GM06990 (cell line): Measurements from ENCODE around the gene PSEN1.

Experiments used
- DNase-seq: peaks from one replicate; pipeline ENCODE4 v3.0.0-alpha.2; 2011; ENCODE audit not compliant: insufficient read length; ENCODE audit errors: extremely low read depth
- H3K27me3 ChIP-seq: replicated peaks from 2 replicates; pipeline ENCODE4 v1.6.0; 2011; ENCODE audit warnings: low read length; ENCODE audit not compliant: control insufficient read depth, insufficient read depth
- H3K36me3 ChIP-seq: 2 replicates; pipeline ENCODE4 v1.5.1; 2011; ENCODE audit warnings: low read length; ENCODE audit not compliant: control insufficient read depth, insufficient read depth
- H3K4me3 ChIP-seq: replicated peaks from 2 replicates; pipeline ENCODE4 v1.5.1; 2011; ENCODE audit warnings: low read depth, mild to moderate bottlenecking, control low read depth, low read length
- TF ChIP-seq, protein P1 (sequence below): IDR thresholded peaks from 2 replicates; pipeline ENCODE4 v1.5.1; 2011; ENCODE audit warnings: low read length, control low read depth, mild to moderate bottlenecking, inconsistent platforms; ENCODE audit not compliant: insufficient read depth, poor library complexity, severe bottlenecking

The PSEN1 gene

GRCh38 chr14:73272393-73272792, 136.1 kb downstream of the PSEN1 start:
- Histone ChIP-seq H3K27me3 (no peaks in the 10 kb centered on the region), H3K4me3 (no peak overlapping the region), H3K36me3 (peaks cover 15% of the 10 kb centered on the region)
- TF ChIP-seq, protein P1, sequence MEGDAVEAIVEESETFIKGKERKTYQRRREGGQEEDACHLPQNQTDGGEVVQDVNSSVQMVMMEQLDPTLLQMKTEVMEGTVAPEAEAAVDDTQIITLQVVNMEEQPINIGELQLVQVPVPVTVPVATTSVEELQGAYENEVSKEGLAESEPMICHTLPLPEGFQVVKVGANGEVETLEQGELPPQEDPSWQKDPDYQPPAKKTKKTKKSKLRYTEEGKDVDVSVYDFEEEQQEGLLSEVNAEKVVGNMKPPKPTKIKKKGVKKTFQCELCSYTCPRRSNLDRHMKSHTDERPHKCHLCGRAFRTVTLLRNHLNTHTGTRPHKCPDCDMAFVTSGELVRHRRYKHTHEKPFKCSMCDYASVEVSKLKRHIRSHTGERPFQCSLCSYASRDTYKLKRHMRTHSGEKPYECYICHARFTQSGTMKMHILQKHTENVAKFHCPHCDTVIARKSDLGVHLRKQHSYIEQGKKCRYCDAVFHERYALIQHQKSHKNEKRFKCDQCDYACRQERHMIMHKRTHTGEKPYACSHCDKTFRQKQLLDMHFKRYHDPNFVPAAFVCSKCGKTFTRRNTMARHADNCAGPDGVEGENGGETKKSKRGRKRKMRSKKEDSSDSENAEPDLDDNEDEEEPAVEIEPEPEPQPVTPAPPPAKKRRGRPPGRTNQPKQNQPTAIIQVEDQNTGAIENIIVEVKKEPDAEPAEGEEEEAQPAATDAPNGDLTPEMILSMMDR = no peak
- no peak for DNase-seq
